ENCODE results near the gene GID4.

DNA sequence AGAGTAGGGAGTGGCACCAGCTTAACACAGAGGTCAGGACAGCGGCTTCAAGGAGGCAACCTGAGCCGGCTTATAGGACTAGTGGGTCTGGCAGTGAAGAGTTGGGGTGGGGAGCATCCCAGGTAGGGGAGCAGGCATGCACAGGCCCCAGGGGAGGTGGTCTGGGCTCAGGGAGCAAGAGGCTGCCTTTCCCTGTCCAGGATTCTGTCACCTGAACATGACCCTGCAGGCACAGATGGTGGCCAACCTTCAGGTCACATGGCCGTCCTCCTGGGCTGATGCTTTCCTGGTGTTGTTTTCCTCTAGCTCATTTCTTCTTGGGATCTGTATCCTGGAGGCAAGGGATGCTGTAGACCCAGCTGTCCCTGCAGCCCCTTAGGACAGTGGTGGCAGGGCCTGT lies 65.8 kb downstream of the GID4 start:
- TF ChIP-seq, protein P1, sequence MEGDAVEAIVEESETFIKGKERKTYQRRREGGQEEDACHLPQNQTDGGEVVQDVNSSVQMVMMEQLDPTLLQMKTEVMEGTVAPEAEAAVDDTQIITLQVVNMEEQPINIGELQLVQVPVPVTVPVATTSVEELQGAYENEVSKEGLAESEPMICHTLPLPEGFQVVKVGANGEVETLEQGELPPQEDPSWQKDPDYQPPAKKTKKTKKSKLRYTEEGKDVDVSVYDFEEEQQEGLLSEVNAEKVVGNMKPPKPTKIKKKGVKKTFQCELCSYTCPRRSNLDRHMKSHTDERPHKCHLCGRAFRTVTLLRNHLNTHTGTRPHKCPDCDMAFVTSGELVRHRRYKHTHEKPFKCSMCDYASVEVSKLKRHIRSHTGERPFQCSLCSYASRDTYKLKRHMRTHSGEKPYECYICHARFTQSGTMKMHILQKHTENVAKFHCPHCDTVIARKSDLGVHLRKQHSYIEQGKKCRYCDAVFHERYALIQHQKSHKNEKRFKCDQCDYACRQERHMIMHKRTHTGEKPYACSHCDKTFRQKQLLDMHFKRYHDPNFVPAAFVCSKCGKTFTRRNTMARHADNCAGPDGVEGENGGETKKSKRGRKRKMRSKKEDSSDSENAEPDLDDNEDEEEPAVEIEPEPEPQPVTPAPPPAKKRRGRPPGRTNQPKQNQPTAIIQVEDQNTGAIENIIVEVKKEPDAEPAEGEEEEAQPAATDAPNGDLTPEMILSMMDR (conservative IDR thresholded peaks at IDR 0.05; ENCODE audit: low read length), result no peak
- TF ChIP-seq EZH2phosphoT487 (IDR thresholded peaks at IDR 0.05; ENCODE audit: borderline replicate concordance), result no peak

All from Loucy (cell line).